Urinary bladder (tissue), 4 donors: ENCODE data around the gene TMEM63B. TPM values are rescaled to one million over a fixed set of nuclear protein-coding genes. Genes with fewer than 3 reads are reported as not detected.

ENCODE experiments used
- DNase-seq: peaks from one replicate; pipeline ENCODE4 v3.0.0-alpha.2; 2015; ENCODE audit errors: extremely low spot score
- H3K27ac ChIP-seq: one replicate; pipeline ENCODE4 v1.5.1; 2013; ENCODE audit warnings: low read depth, mild to moderate bottlenecking, moderate library complexity
- H3K36me3 ChIP-seq: one replicate; pipeline ENCODE4 v1.6.1; 2013; ENCODE audit warnings: mild to moderate bottlenecking, moderate library complexity; ENCODE audit not compliant: insufficient read depth
- H3K4me1 ChIP-seq: one replicate; pipeline ENCODE4 v1.6.1; 2013; ENCODE audit warnings: mild to moderate bottlenecking, moderate library complexity; ENCODE audit not compliant: insufficient read depth
- H3K4me3 ChIP-seq: one replicate; pipeline ENCODE4 v1.5.1; 2013; ENCODE audit warnings: low read depth, low read length
- WGBS: extraction: QIAGEN DNeasy Blood & Tissue Kit; methylation state at CpG from one replicate; pipeline ENCODE4 v1.1.7; 2013; 5-methylcytosine and 5-hydroxymethylcytosine counted together
- polyA plus RNA-seq: library from polyadenylated mRNA; stranded (reverse); fragments of 200-250 nt; gene quantifications from one replicate; pipeline ENCODE4 v1.2.3, GENCODE V29; 2013
- total RNA-seq: library from RNA; depleted of rRNA; stranded (reverse); fragments of >200 nt; gene quantifications from one replicate; pipeline ENCODE4 v1.2.3, GENCODE V29; 2014
- donor health status: healthy with polysubstance abuse.
- donor health status: healthy.

Gene TMEM63B
- 12.4 TPM for total RNA-seq
- polyA plus RNA-seq = 20.0 TPM

DNA sequence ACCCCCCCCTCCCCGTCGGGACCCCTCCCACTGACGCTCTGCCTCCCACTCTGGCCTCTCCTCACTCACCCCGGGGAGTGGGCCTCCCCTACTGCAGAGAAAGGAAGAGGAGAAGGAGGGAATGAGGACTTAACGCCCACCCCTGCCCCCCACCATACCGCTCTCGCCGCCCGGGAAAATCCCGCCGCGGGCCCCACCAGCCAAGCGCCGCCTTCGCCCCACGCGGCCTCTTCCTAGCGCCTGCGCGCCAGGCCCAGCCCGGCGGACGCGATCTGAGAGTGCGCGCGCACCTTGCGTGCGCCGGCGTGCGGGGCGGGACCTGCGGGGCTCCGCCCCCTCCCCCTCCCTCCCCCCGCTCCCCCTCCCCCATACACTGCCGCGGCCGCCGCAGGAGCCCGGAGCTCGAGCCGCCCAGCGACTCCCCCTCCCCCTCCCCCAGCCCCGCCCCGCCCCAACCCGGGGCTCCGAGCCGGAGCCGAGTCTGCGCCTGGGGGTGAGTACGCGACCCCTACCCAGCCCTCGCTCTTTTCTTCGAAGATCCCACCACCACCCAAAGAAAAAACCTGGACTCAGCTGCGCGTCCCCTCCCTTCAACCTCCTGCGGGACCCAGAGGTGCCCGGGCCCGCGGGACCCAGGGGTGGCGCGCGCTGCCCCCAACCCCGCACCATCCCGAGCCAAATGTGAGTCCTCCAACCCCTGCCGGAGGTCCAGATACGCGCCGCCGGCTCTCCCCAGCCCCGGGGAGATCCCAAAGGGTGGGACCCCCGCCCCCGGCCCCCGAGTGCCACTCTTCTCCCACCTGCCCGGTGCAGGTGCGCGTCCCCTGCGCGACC, at the start of gene TMEM63B, which contains the start of gene MRPL14:
Gene TMEM63B, plus strand, starts transcription at position 369 of the 834 bp plus-strand sequence. CDS start 7,031 bp downstream, outside the sequence.
Gene MRPL14, minus strand, starts transcription at position 267 of the 834 bp plus-strand sequence. CDS start 10,841 bp downstream, outside the sequence.
- under 1% methylated on average over 75 of the region's 80 CpGs for WGBS
- Histone ChIP-seq H3K27ac (peak within 1 kb of the TSS; percentile 78), H3K36me3 (no peaks in the 10 kb centered on the region), H3K4me3 (peak within 1 kb of the TSS; percentile 97), H3K4me1 (peaks cover 5% of the 10 kb centered on the region)
- no peak for DNase-seq

DNA sequence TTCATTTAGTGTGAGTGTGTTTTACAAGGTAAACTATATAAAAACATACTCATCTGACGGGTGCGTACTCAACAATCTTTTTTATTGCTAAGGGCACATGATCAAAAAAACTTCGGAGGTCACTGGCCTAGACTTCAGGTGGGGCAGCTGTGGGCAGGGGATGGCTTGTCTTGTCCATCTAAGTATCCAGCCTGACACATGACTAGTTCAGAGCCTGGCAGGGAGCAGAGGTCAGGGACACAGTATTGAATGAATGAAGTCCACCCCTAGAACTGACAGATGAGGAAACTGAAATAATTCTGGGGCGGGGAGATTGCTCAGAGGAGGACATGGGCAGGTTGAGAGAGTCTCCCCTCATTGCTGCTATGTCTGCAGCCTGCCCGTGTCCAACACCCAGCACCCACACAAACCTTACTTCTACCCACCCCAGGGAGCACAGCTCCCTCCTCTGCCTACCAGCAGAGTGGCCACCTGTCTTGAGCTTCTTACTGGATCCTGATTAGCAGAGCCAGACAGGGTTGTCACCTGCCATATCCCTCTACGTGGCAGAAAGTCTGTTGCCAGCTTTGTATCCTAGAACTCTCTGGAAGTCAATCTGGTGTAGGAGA, 49.0 kb upstream of the TMEM63B start:
- no peak overlapping the region for H3K4me3 ChIP-seq
- no peak for DNase-seq
- WGBS = 95% methylated on average over 6 of the region's 6 CpGs

DNA sequence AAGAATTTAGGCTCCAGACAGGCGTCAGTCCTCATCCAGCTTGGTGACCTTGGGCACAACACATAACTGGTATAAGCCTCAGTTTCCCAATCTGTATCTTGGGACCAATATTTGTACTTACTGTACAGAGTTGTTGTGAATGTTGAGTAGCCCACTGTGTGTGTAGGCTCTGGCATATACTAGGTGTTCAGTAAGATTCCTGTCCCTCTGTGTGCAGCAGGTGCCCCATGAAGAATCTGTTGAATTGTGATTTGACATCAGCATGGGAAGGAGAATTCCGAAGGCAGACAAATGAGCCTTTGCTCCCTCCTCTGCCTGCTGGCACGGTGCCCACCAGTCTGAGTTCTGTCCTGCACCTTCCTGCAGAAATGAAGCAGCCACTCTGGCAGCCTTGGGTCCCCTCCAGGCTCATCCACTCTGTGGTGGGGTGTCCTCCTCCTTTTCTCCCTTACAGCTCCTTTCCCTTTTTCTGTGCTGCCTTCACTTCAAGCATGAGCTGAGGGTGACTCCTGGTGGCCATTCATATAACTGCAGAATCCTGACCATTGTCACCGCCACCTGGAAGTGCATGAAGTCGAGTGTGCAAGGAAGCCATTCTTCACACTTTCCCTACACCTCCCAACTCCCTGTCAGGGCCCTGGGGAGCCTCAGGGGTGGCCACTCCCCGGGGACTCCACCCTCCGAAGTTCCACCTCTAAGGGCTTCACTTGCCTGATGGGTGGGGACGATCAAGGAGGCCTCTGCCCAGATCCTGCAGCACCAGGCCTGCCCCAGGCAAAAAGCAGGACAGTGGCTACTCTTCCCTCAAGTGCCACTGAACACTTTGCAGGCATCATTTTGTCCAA, 48.3 kb upstream of the TMEM63B start:
- H3K4me1 ChIP-seq = no peaks in the 10 kb centered on the region
- 18% methylated on average over 8 of the region's 8 CpGs for WGBS
- H3K36me3 ChIP-seq = no peaks in the 10 kb centered on the region
- peak; percentile 79 for DNase-seq
- no peak overlapping the region for H3K27ac ChIP-seq
- H3K4me3 ChIP-seq = no peak overlapping the region

More for the DNA sequence above, 49.0 kb upstream of the TMEM63B start:
- Histone ChIP-seq H3K27ac (no peak overlapping the region), H3K4me1 (no peaks in the 10 kb centered on the region), H3K36me3 (no peaks in the 10 kb centered on the region)

DNA sequence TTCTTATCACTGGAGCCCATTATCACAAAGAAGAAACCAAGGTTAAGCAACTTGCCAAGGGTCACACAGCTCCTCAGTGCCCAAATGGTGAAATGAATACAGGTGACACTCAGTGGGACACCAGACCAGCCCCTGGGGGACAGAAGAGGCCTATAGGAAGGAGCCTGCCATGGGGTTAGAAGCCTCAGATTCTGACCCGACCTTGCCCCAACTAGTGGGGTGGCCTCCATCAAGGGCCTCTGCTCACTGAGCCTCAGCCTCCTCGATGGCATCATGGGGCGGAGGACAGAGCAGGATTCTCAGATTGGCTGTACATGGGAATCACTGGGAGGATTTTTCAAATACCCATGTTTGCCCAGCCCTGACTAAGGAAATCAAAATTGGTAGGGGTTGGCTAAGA, 47.7 kb upstream of the TMEM63B start:
- WGBS = 86% methylated on average over 3 of the region's 3 CpGs
- DNase-seq = no peak
- Histone ChIP-seq H3K4me3 (no peak overlapping the region), H3K4me1 (no peaks in the 10 kb centered on the region), H3K27ac (no peak overlapping the region), H3K36me3 (no peaks in the 10 kb centered on the region)

DNA sequence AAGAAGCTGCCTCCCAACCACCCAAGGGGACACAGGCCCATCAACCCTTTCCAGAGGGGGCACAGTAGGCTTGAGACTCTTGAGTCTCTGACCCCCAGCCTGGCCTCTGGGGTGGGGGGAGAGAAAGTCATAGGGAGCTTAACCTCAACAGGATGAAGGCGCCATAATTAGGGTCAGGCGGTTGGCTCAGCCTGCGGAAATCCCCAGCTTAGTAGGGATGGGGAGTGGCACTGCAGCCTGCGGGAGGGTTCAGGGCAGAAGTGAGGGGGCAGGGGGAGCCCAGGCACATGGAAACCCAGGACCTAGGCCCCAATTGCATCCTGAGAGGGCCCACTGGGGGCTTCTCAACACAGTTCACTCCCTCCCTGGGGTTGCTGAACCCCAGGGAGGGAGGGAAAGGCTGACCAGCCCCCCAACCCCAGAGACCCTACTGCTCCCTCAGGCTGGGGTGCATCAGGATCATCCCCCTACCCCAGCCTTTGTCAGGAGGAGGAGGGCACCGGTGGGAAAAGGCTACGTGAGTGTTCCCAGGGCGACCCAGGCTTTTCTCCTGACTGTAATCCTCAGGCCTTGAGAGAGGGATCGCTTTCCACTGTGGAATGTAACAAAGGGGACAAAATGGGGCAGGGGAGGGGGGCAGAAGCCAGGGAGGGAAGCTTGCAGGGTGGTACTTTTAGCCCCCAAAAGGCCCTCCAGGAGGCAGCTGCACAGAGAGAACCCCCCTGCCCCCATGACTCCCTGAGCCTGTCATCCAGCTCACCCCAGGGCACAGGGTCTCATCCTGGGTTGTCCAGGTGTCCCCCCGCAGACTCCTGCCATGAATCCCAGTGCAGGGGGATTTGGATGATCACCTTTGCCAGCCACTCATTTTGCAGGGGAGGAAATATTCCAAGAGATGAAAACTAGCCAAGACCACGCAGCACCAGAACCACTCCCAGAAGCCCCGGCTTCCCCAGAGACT, 46.5 kb upstream of the TMEM63B start:
- Histone ChIP-seq H3K4me3 (no peak overlapping the region), H3K36me3 (no peaks in the 10 kb centered on the region), H3K4me1 (no peaks in the 10 kb centered on the region), H3K27ac (no peak overlapping the region)
- no peak for DNase-seq
- WGBS = 76% methylated on average over 11 of the region's 11 CpGs

DNA sequence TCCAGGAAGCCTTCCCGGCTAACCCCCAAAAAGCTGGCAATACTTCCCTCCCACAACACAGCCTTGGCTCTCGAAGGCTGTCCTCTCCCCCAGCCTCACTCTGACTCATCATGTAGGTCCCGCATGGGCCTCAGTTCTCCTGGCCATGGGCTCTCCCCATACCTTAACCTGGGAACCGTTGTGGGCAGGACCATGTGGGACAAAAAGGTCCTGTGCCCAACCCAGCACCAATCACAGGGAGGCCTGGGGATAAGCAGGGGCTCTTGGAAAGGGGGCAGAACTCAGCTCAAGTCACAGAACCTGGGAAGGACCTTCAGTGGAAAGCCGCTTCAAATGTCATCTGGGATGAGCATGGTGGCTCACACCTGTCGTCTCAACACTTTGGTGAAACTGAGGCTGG, 45.6 kb upstream of the TMEM63B start:
- no peaks in the 10 kb centered on the region for H3K4me1 ChIP-seq
- DNase-seq = no peak
- no peaks in the 10 kb centered on the region for H3K36me3 ChIP-seq
- H3K27ac ChIP-seq = no peak overlapping the region
- 87% methylated on average over 6 of the region's 6 CpGs for WGBS
- no peak overlapping the region for H3K4me3 ChIP-seq

DNA sequence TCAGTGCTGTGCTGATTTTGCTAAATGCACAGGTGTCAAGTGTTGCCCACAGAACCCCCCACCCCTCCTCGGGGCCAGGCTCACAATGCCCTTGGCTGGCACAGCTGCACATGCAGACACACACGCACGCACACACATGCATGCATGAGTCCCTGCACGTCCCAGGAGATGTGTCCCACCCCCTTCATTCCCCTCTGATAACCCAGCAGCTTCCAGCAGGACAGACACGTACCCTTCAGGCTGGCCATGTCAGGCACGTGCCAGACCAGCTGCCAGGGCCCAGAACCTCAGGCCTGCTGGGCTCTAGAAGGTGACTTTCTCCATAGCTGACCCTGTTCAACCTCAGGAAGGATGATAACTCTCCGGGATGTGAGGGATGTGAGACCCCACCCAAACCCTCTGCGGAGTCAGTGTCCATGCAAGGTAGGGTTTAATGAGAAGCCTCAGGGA, 44.5 kb upstream of the TMEM63B start:
- H3K4me3 ChIP-seq = no peak overlapping the region
- DNase-seq = no peak
- H3K27ac ChIP-seq = no peak overlapping the region
- no peaks in the 10 kb centered on the region for H3K4me1 ChIP-seq
- H3K36me3 ChIP-seq = no peaks in the 10 kb centered on the region
- WGBS = 83% methylated on average over 8 of the region's 8 CpGs

DNA sequence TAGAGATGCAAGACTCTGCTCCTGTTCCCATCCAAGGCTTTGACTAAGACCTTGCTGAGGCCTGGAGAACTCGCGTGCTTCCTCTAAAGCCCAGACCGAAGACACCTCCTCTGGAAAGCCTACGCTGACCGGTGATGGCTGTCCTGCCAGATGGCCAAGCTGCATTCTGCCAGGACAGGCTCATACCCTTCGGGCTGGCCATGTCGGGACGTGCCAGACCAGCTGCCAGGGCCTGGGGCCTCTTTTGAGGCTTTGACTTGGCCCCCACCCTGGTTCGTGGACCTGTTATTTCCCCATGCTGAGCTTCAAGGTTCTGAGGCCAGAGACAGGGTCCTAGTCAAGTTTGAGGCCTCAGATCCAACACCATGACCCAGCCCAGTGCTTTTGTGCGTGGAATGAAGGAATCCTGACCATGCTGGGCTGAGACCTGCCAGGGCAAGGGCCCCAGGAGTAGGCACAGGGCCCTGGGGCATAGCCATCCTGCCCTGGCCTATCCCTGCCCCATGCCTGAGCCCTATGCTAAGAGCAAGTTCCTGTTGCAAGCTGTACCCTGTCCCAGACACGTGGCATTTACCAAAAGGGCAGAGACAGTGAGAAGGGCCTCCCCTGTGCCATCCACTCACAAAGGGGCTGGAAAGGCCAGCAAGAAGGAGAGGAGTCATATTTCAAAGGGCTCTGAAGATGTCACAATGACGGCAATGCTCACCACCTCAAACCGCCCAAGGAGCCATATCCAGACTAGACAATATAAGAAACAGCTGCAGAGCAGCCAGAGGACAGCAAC, 42.9 kb upstream of the TMEM63B start:
- no peak for DNase-seq
- Histone ChIP-seq H3K4me3 (no peak overlapping the region), H3K27ac (no peak overlapping the region), H3K4me1 (no peaks in the 10 kb centered on the region), H3K36me3 (no peaks in the 10 kb centered on the region)
- WGBS = 88% methylated on average over 13 of the region's 13 CpGs

DNA sequence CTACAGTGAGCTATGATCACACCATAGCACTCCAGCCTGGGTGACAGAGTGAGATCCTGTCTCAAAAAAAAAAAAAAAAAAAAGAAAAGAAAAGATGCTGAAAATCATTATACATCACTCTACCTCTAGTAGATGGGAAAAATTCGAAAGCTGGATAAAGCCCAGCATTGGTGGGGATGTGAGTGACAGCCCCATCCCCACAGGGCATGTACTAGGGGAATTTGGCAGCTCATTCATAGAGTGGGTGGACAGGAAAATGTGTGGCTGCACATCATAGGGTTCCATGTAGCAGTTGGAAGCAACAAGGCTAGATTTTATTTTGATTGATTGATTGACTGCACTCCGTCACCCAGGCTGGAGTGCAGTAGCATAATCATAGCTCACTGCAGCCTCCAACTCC, 42.1 kb upstream of the TMEM63B start:
- H3K4me1 ChIP-seq = no peaks in the 10 kb centered on the region
- no peaks in the 10 kb centered on the region for H3K36me3 ChIP-seq
- WGBS = 92% methylated on average over 2 of the region's 2 CpGs
- no peak overlapping the region for H3K4me3 ChIP-seq
- DNase-seq = no peak
- no peak overlapping the region for H3K27ac ChIP-seq

DNA sequence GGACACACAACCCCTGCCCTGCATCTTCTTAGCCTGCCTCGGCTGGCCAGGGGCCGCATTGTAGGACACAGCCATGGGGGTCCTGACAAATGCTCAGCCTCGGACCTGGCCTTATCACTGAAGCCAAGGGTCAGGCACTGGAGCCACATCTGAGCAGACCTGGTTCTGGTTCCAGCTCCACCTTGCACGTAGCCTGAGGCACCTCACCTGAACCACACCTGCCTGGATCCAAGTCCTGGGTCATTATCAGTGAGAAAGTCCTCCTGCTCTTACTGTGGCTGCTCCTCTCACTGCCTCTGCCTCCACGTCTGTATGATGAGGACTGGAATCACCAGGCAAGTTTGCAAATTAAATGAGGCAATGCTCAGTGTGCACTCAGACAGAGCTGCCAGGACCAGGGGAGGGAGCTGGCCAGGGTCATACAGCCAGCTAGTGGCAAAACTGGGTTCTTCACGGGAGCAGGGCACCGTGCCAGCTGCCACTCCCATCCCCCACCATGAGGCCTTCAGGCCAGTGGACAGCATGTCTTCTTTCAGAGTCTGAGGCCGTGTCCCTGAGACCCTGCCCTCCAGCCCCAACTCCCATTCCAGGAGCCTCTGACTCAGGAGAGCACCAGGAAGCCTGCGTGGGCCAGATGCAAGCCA, 40.3 kb upstream of the TMEM63B start:
- H3K4me3 ChIP-seq = no peak overlapping the region
- H3K36me3 ChIP-seq = no peaks in the 10 kb centered on the region
- DNase-seq = no peak
- no peak overlapping the region for H3K27ac ChIP-seq
- no peaks in the 10 kb centered on the region for H3K4me1 ChIP-seq
- 65% methylated on average over 9 of the region's 9 CpGs for WGBS

DNA sequence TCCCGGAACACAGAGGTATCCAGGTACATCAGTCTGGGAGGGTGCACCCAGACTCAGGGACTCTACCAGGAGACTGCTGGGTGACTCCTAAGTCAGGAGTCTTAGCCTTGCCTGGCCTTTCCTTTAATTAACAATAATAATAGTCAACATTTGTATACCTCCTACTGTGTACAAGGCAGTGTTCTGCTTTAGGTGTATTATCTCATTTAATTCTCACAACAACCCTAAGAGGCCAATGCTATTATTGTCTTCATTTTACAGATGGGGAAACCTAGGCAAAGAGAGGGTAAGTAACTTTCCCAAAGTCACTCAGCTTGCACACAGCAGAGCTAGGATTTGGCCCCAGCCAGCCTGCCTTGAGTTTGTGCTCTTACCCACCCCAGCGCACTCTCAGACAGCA, 39.7 kb upstream of the TMEM63B start:
- Histone ChIP-seq H3K27ac (no peak overlapping the region), H3K4me3 (no peak overlapping the region), H3K4me1 (no peaks in the 10 kb centered on the region), H3K36me3 (no peaks in the 10 kb centered on the region)
- DNase-seq = no peak
- WGBS = 96% methylated on average over 2 of the region's 2 CpGs
